Activated B cell treated with CpG ODN at 0.5 μM for 24 hours (primary cell): ENCODE results near the gene ANGPTL4. TPM values are rescaled to one million over a fixed set of nuclear protein-coding genes. Genes with fewer than 3 reads are reported as not detected.

Experiments
- ATAC-seq: fragments of 200-7000 bp; cut with Tn5 transposase; one replicate; pipeline ENCODE4 v1.10.0; 2021; ENCODE audit warnings: low read depth, mild to moderate bottlenecking, moderate library complexity
- CTCF ChIA-PET: fragments of 350-600 bp; sonication (Branson Sonifier 250); formaldehyde crosslinking; loops from one replicate; lab custom pipeline; 2021; ENCODE audit warnings: antibody characterized with exemption; lab: Charles Lee
- POLR2A ChIA-PET: fragments of 350-600 bp; sonication (Branson Sonifier 250); formaldehyde crosslinking; loops from one replicate; lab custom pipeline; 2021; ENCODE audit warnings: antibody characterized with exemption; lab: Charles Lee
- DNase-seq: peaks from one replicate; pipeline ENCODE4 v3.0.0; 2022
- H3K27ac Mint-ChIP-seq: one replicate; pipeline ENCODE4 v1.8.0; 2020; ENCODE audit warnings: mixed read lengths
- H3K27me3 Mint-ChIP-seq: one replicate; pipeline ENCODE4 v1.8.0; 2021; ENCODE audit warnings: mixed read lengths
- H3K36me3 Mint-ChIP-seq: one replicate; pipeline ENCODE4 v1.8.0; 2021; ENCODE audit warnings: low read depth, mixed read lengths
- H3K4me1 Mint-ChIP-seq: one replicate; pipeline ENCODE4 v1.8.0; 2021; ENCODE audit warnings: mixed read lengths
- H3K4me3 Mint-ChIP-seq: one replicate; pipeline ENCODE4 v1.8.0; 2020; ENCODE audit warnings: mild to moderate bottlenecking, mixed read lengths
- H3K9me3 Mint-ChIP-seq: one replicate; pipeline ENCODE4 v1.8.0; 2020; ENCODE audit warnings: mixed read lengths
- intact Hi-C: fragments of 100-400 bp; cut with micrococcal nuclease; formaldehyde crosslinking; loops from one replicate; pipeline ENCODE4 v1.15.1; 2024
- total RNA-seq: library from RNA; stranded (reverse); gene quantifications from 2 replicates; pipeline ENCODE4 v1.2.3, GENCODE V29; 2022
- TF ChIP-seq, protein P1 (sequence below): fragments of 200-600 bp; IDR thresholded peaks from one replicate; pipeline ENCODE4 v1.8.0; 2022; ENCODE audit warnings: antibody characterized with exemption, mild to moderate bottlenecking

ANGPTL4 gene
- total RNA-seq, 1 donor from 2014 or later: not detected

DNA sequence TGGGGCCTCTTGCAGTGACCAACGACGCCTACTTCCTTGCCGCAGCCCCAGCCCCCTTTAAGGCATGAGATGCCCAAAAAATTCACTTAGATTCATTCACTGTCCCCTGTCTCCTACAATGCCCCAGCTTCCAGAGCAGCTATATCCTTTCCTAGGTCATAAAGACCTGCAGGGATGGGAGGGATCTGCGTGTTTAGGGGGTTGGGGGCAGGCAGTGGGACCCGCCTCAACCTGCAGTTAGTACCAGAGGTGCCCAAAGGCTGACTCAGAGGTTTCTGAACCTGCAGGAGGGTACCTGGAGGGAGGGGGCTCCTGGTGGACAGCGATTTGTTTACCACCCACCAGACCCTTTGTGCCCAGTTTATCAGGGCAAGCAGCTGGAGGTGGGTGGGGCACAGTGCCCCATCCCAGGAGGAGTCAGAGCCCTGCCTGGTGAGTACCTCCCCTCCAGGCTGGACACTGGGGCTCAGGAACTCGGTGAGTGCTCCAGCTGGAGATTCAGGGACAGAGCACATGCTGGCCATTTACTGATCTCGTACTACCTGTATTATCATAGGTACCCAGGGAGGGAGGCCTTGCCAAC lies 32.6 kb upstream of the ANGPTL4 start:
- ATAC-seq: no peak
- Mint-ChIP-seq H3K27ac (no peak overlapping the region), H3K4me3 (no peak overlapping the region), H3K27me3 (peaks cover 17% of the 10 kb centered on the region), H3K9me3 (no peaks in the 10 kb centered on the region), H3K4me1 (peaks cover 5% of the 10 kb centered on the region), H3K36me3 (no peaks in the 10 kb centered on the region)
- DNase-seq: no peak
- ChIA-PET CTCF (interaction anchor here (0.6 kb wide), 1 partner anchor 27 kb away, joined by 3 read pairs; no protein-coding TSS in a partner anchor), POLR2A (no interaction called here)
- intact Hi-C loops: no loop called here
- TF ChIP-seq, protein P1, sequence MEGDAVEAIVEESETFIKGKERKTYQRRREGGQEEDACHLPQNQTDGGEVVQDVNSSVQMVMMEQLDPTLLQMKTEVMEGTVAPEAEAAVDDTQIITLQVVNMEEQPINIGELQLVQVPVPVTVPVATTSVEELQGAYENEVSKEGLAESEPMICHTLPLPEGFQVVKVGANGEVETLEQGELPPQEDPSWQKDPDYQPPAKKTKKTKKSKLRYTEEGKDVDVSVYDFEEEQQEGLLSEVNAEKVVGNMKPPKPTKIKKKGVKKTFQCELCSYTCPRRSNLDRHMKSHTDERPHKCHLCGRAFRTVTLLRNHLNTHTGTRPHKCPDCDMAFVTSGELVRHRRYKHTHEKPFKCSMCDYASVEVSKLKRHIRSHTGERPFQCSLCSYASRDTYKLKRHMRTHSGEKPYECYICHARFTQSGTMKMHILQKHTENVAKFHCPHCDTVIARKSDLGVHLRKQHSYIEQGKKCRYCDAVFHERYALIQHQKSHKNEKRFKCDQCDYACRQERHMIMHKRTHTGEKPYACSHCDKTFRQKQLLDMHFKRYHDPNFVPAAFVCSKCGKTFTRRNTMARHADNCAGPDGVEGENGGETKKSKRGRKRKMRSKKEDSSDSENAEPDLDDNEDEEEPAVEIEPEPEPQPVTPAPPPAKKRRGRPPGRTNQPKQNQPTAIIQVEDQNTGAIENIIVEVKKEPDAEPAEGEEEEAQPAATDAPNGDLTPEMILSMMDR: no peak

DNA sequence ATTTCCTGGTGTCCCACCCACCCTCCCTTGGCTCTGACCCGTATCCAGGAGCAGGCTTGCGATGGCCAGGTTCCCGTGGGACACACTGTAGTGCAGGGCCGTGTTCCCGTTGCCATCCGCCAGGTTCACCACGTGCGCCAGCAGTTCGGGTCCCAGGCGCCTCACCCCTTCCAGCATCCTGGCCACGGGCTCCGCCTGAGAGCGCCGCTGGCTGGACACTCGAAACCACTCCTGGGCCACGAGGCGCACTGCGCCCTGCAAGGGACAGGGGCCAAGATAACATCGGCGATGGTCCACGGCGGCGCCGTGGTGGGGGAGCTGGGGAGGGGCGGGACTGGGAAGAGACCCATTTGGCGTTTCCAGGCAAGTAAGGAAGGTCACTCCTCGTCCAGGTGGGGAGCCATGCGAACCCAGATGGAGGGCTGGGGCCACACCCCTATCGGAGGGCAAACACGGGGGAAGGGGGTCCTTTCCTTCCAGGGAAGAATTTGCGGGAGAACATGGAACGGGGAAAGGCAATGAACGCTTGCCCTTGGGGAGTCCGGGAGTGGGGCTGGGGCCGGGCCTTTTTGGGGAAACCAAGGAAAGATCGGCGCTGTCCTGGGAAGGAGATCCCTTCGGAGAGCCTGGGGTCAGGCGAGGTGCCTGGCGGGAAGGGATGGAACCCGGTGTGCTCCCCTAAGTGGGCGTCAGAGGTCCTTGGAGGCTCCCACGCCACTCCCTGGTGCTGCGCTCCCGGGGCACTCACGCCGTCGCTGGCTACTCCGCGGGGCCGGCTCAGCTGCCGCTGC lies 30.8 kb upstream of the ANGPTL4 start:
- intact Hi-C loops: no loop called here
- TF ChIP-seq, protein P1: no peak
- CTCF ChIA-PET: no interaction called here
- no peak overlapping the region for H3K27ac Mint-ChIP-seq
- H3K4me3 Mint-ChIP-seq: no peak overlapping the region
- H3K36me3 Mint-ChIP-seq: no peaks in the 10 kb centered on the region
- H3K4me1 Mint-ChIP-seq: peaks cover 7% of the 10 kb centered on the region
- POLR2A ChIA-PET: no interaction called here
- H3K27me3 Mint-ChIP-seq: peaks cover 23% of the 10 kb centered on the region
- H3K9me3 Mint-ChIP-seq: no peaks in the 10 kb centered on the region
- DNase-seq: no peak
- no peak for ATAC-seq

- TF ChIP-seq, protein P1: no peak
- POLR2A ChIA-PET: no interaction called here
- Mint-ChIP-seq H3K36me3 (no peaks in the 10 kb centered on the region), H3K27ac (no peak overlapping the region), H3K4me1 (peaks cover 7% of the 10 kb centered on the region), H3K9me3 (no peaks in the 10 kb centered on the region), H3K4me3 (no peak overlapping the region), H3K27me3 (peaks cover 22% of the 10 kb centered on the region)
- ATAC-seq (no peak), DNase-seq (no peak)
- CTCF ChIA-PET: no interaction called here
- intact Hi-C loops: no loop called here
Observed at GRCh38 chr19:8333767-8334457, 30.0 kb upstream of the ANGPTL4 start.

DNA sequence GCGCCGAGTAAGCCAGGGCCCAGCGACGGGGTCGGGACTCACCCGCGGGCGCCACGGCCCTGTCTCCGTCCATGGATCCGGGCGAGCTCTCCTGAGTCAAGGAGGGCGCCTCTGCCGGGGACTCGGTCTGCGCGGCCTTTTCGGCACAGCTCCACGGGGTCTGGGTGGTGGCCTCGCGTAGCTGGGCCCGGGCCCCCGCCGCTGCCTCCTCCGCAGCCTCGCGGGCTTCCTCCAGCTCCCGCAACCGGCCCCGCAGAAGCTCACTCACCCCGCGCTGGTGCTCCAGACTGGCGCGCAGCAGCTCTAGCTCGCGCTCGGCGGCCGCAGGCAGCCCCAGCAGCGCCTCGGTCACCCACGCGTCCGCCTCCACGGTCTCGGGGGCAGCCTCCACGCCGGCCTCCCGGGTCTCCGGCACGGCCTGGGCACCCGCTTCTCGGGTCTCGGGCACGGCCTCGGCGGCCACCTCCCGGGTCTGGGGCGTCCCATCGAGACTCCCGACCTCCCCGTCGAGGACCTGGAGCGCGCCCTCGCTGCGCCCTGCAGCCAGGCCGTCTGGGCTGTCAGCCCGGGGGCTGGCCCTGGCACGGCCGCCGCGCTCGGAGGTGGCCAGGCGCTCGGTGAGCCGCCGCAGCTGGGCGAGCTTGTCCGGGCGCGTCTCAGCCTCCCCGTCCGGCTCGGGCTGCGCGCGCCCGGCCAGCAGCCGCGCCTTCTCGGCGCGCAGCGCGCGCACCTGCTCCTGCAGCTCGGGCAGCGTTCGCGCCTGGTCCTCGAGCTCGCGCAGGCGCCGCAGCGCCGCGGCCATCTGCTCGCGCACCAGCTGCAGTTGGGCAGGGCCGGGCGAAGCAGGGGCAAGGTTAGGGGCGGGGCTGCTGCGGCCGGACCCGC lies 29.3 kb upstream of the ANGPTL4 start:
- intact Hi-C loops: no loop called here
- peak; percentile 38 for ATAC-seq
- no peak overlapping the region for H3K27ac Mint-ChIP-seq
- no peak overlapping the region for H3K4me3 Mint-ChIP-seq
- H3K27me3 Mint-ChIP-seq: peaks cover 24% of the 10 kb centered on the region
- no peak for DNase-seq
- peaks cover 7% of the 10 kb centered on the region for H3K4me1 Mint-ChIP-seq
- no peaks in the 10 kb centered on the region for H3K36me3 Mint-ChIP-seq
- no peaks in the 10 kb centered on the region for H3K9me3 Mint-ChIP-seq
- ChIA-PET CTCF (no interaction called here), POLR2A (no interaction called here)
- TF ChIP-seq, protein P1: no peak
